PC-9 (cell line): ENCODE data around the gene SARS2.

ENCODE experiments used
- CTCF ChIP-seq: fragments of 200-600 bp; sonication (generic); conservative IDR thresholded peaks from 2 replicates; pipeline ENCODE4 v1.6.1; 2017; ENCODE audit warnings: mixed run types, antibody characterized with exemption, mild to moderate bottlenecking, moderate library complexity
- EZH2 ChIP-seq: fragments of 200-600 bp; sonication (generic); IDR thresholded peaks from 2 replicates; pipeline ENCODE4 v1.8.0; 2017; ENCODE audit warnings: antibody characterized with exemption, low read depth

GRCh38 chr19:38974624-38975213 lies 44.2 kb upstream of the SARS2 start:
- TF ChIP-seq CTCF (no peak), EZH2 (no peak)
